Sigmoid colon (tissue), 7 donors: Measurements from ENCODE around the gene NCKAP5. TPM values are rescaled to one million over a fixed set of nuclear protein-coding genes. Genes with fewer than 3 reads are reported as not detected.

ENCODE experiments used
- DNase-seq: peaks from one replicate; pipeline ENCODE4 v3.0.0-alpha.2; 2019
- H3K27ac ChIP-seq, 4 donors: fragments of 200-600 bp; sonication (generic); one replicate each; pipeline ENCODE4 v1.5.1; 2016 to 2019; ENCODE audit warnings: mild to moderate bottlenecking in 1 of 4
- H3K27me3 ChIP-seq, 3 donors: fragments of 200-600 bp; sonication (generic); one replicate each; pipeline ENCODE4 v1.5.1; 2019; ENCODE audit warnings: mild to moderate bottlenecking in 1 of 3
- H3K36me3 ChIP-seq, 4 donors: fragments of 200-600 bp; sonication (generic); one replicate each; pipeline ENCODE4 v1.5.1; 2016 to 2019
- H3K4me1 ChIP-seq, 4 donors: fragments of 200-600 bp; sonication (generic); one replicate each; pipeline ENCODE4 v1.5.1; 2017 to 2019
- H3K4me3 ChIP-seq, 4 donors: fragments of 200-600 bp; sonication (generic); one replicate each; pipeline ENCODE4 v1.5.1; 2017 to 2019; ENCODE audit warnings: mild to moderate bottlenecking in 2 of 4, moderate library complexity in 1 of 4
- H3K9me3 ChIP-seq, 4 donors: fragments of 200-600 bp in 3 of 4; sonication (generic) in 3 of 4; one replicate each; pipeline versions ENCODE4 v1.5.1 to v1.6.1; 2013 to 2019
- CTCF ChIP-seq, 4 experiments: fragments of 450-650 bp in 3 of 4; fragments of 200-600 bp in 1 of 4; IDR thresholded peaks; one replicate each; pipeline ENCODE4 v1.5.1; 2016 to 2019; ENCODE audit warnings: antibody characterized with exemption in 4 of 4, mild to moderate bottlenecking in 3 of 4, moderate library complexity in 2 of 4
- EP300 ChIP-seq, 4 donors: sonication (generic); formaldehyde crosslinking; IDR thresholded peaks; one replicate each; pipeline ENCODE4 v1.6.1; 2017; ENCODE audit warnings: antibody characterized with exemption in 4 of 4
- POLR2A ChIP-seq, 2 donors: fragments of 450-650 bp; IDR thresholded peaks; one replicate each; pipeline ENCODE4 v1.6.1; 2016; ENCODE audit warnings: antibody characterized with exemption in 2 of 2, mild to moderate bottlenecking in 2 of 2, moderate library complexity in 2 of 2
- POLR2AphosphoS5 ChIP-seq, 4 donors: sonication (generic); formaldehyde crosslinking; IDR thresholded peaks; one replicate each; pipeline ENCODE4 v1.6.1; 2017; ENCODE audit warnings: antibody characterized with exemption in 4 of 4
- WGBS, 2 donors: extraction: QIAGEN DNeasy Blood & Tissue Kit; methylation state at CpG; one replicate each; pipeline ENCODE4 v1.1.7; 2013; 5-methylcytosine and 5-hydroxymethylcytosine counted together
- intact Hi-C: fragments of 100-400 bp; cut with DNase I; formaldehyde crosslinking; loops from one replicate; pipeline ENCODE4 v1.15.1; 2023
- polyA plus RNA-seq, 3 donors: library from polyadenylated mRNA; stranded (reverse); fragments of 200-250 nt; gene quantifications; one replicate each; pipeline ENCODE4 v1.2.3, GENCODE V29; 2013
- total RNA-seq, 4 donors: library from RNA; depleted of rRNA; stranded (reverse); fragments of >200 nt; gene quantifications; one replicate each; pipeline ENCODE4 v1.1.0, GENCODE V29; 2016
- donor health status: healthy with polysubstance abuse.
- donor health status: Bipolar disorder and iron deficiency.
- donor health status: healthy.

The NCKAP5 gene
- total and polyA plus RNA-seq, 7 donors, result under 0.01 to 3.7 (median 0.60) TPM

- Histone ChIP-seq H3K36me3 (no peaks in the 10 kb centered on the region), H3K27me3 (no peaks in the 10 kb centered on the region), H3K27ac (no peak overlapping the region), H3K4me3 (no peak overlapping the region), H3K9me3 (no peaks in the 10 kb centered on the region), H3K4me1 (no peaks in the 10 kb centered on the region)
- no peak for TF ChIP-seq POLR2AphosphoS5 (IDR thresholded peaks at IDR 0.05)
- intact Hi-C loops, result no loop called here
- 86 to 94% methylated on average over 1 of the region's 1 CpG for WGBS, 2 donors
- DNase-seq, result no peak
These were observed 444.9 kb downstream of the NCKAP5 start for GRCh38 chr2:133123393-133123792.

GRCh38 chr2:133122529-133122928 is 445.7 kb downstream of the NCKAP5 start:
- TF ChIP-seq EP300 (IDR thresholded peaks at IDR 0.05) (no peak), POLR2AphosphoS5 (IDR thresholded peaks at IDR 0.05) (no peak), POLR2A (IDR thresholded peaks at IDR 0.05) (no peak), CTCF (IDR thresholded peaks at IDR 0.05) (no peak)
- no peak overlapping the region for H3K27ac ChIP-seq
- DNase-seq, result no peak
- H3K4me3 ChIP-seq, result no peak overlapping the region
- no peaks in the 10 kb centered on the region for H3K27me3 ChIP-seq
- H3K4me1 ChIP-seq, result no peaks in the 10 kb centered on the region
- WGBS, 2 donors, result 36 to 42% methylated on average over 1 of the region's 1 CpG
- H3K36me3 ChIP-seq, result no peaks in the 10 kb centered on the region
- no peaks in the 10 kb centered on the region for H3K9me3 ChIP-seq
- intact Hi-C loops, result no loop called here

GRCh38 chr2:133120310-133120709 is 448.0 kb downstream of the NCKAP5 start:
- no peaks in the 10 kb centered on the region for H3K9me3 ChIP-seq
- 7 to 26% methylated on average over 1 of the region's 1 CpG for WGBS, 2 donors
- intact Hi-C loops, result no loop called here

GRCh38 chr2:133110201-133110600 is 458.1 kb downstream of the NCKAP5 start:
- no peaks in the 10 kb centered on the region for H3K27me3 ChIP-seq
- 92 to 95% methylated on average over 4 of the region's 4 CpGs for WGBS, 2 donors
- no peak overlapping the region for H3K4me3 ChIP-seq
- no peak for TF ChIP-seq CTCF (IDR thresholded peaks at IDR 0.05)
- no peak for TF ChIP-seq EP300 (IDR thresholded peaks at IDR 0.05)
- no peak for TF ChIP-seq POLR2A (IDR thresholded peaks at IDR 0.05)
- TF ChIP-seq POLR2AphosphoS5 (IDR thresholded peaks at IDR 0.05), result no peak
- no peaks in the 10 kb centered on the region for H3K36me3 ChIP-seq
- intact Hi-C loops, result no loop called here
- no peak for DNase-seq
- no peak overlapping the region for H3K27ac ChIP-seq
- no peaks in the 10 kb centered on the region for H3K9me3 ChIP-seq
- H3K4me1 ChIP-seq, result no peaks in the 10 kb centered on the region

More at GRCh38 chr2:133120310-133120709, 448.0 kb downstream of the NCKAP5 start:
- no peak overlapping the region for H3K27ac ChIP-seq
- H3K27me3 ChIP-seq, result no peaks in the 10 kb centered on the region
- H3K36me3 ChIP-seq, result no peaks in the 10 kb centered on the region
- no peak for DNase-seq
- no peaks in the 10 kb centered on the region for H3K4me1 ChIP-seq
- TF ChIP-seq CTCF (IDR thresholded peaks at IDR 0.05) (no peak), EP300 (IDR thresholded peaks at IDR 0.05) (no peak), POLR2AphosphoS5 (IDR thresholded peaks at IDR 0.05) (no peak), POLR2A (IDR thresholded peaks at IDR 0.05) (no peak)
- H3K4me3 ChIP-seq, result no peak overlapping the region

- 85 to 89% methylated on average over 4 of the region's 4 CpGs for WGBS, 2 donors
- Histone ChIP-seq H3K36me3 (no peaks in the 10 kb centered on the region), H3K9me3 (no peaks in the 10 kb centered on the region), H3K27me3 (no peaks in the 10 kb centered on the region), H3K4me3 (no peak overlapping the region), H3K4me1 (no peaks in the 10 kb centered on the region), H3K27ac (no peak overlapping the region)
- TF ChIP-seq EP300 (IDR thresholded peaks at IDR 0.05), result no peak
- no peak for TF ChIP-seq POLR2AphosphoS5 (IDR thresholded peaks at IDR 0.05)
- no peak for TF ChIP-seq CTCF (IDR thresholded peaks at IDR 0.05)
- no peak for TF ChIP-seq POLR2A (IDR thresholded peaks at IDR 0.05)
- intact Hi-C loops, result no loop called here
- no peak for DNase-seq
These were observed 458.5 kb downstream of the NCKAP5 start for GRCh38 chr2:133109772-133110171.
